ENCODE measurements around the gene OR1D2. TPM values are rescaled to one million over a fixed set of nuclear protein-coding genes. Genes with fewer than 3 reads are reported as not detected.
"Not testable (repeated sequence)": the region's sequence is repeated elsewhere in the genome, so short reads cannot be mapped to it uniquely, and the experiment has no call there.

The OR1D2 gene, protein sequence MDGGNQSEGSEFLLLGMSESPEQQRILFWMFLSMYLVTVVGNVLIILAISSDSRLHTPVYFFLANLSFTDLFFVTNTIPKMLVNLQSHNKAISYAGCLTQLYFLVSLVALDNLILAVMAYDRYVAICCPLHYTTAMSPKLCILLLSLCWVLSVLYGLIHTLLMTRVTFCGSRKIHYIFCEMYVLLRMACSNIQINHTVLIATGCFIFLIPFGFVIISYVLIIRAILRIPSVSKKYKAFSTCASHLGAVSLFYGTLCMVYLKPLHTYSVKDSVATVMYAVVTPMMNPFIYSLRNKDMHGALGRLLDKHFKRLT
- total RNA-seq: not detected in 2 replicates

DNA sequence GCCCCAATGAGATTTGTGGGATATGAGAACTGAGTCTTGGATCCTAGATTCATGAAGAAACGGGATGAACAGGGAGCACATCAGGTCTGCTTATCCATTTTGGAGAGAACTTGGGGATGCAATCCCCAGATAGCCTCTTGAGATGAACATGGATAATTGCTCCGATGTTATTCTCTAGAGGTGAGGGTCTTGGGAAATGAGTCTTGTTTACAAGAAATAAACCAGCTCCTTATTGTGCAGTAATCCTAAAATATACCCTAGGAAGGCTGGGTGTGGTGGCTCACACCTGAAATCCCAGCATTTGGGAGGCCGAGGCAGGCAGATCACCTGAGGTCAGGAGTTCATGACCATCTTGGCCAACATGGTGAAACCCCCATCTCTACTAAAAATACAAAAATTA, at the start of gene OR1D2:
Gene OR1D2, minus strand, starts transcription at position 101 of the 400 bp plus-strand sequence. CDS start 11,426 bp downstream, outside the sequence.
- no peak for DNase-seq (ENCODE audit: low read depth, low spot score)

DNA sequence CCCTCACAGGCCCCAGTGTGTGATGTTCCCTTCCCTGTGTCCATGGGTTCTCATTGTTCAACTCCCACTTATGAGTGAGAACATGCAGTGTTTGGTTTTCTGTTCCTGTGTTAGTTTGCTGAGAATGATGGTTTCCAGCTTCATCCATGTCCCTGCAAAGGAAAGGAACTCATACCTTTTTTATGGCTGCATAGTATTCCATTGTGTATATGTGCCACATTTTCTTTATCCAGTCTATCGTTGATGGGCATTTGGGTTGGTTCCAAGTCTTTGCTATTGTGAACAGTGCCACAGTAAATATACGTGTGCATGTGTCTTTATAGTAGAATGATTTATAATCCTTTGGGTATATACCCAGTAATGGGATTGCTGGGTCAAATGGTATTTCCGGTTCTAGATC, 33.3 kb upstream of the OR1D2 start:
- not testable (repeated sequence) for DNase-seq (ENCODE audit: low read depth, low spot score)

DNA sequence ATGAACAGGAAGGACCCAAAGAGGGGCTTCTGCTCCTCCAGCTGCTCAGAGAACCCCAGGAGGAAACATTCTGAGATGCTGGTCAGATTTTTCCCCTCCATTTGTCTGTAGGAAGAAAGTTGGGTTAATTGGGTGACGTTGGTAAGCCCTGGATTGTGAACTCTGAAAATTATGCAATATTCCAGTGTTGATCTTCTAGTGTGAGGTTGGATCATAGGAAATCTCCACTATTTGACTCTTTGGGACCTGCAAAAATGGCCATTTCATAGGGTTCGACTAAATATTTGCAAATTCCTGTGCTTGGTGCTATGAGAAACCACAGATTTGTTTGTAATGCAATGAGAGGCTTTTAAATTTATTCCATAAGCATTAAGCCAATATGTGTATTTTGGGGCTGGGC, 23.2 kb upstream of the OR1D2 start, which contains the start of gene OR1G1:
Gene OR1G1, minus strand, starts transcription at position 101 of the 400 bp plus-strand sequence. Its CDS starts 0 bp downstream, at position 101.
- no peak for DNase-seq (ENCODE audit: low read depth, low spot score)

DNA sequence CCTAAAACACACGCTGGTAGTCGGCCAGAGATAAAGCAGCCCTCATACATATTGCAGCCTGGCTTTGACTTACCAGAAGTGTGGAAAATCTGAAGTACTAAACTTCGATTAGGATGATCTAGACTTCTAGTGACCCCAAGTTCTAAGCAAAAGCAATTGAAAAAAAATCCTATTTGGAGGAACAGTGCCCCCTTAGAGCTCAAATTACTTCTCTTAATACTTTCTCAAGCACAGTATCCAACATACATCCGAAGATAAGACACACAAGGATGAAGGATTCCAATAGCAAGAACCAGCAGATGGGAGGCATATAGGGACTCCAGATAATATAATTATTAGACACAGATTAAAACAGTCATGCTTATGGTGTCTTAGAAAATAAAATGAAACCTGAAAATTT, 30.4 kb downstream of the OR1D2 start:
- DNase-seq (ENCODE audit: low read depth, low spot score): not testable (repeated sequence)

DNA sequence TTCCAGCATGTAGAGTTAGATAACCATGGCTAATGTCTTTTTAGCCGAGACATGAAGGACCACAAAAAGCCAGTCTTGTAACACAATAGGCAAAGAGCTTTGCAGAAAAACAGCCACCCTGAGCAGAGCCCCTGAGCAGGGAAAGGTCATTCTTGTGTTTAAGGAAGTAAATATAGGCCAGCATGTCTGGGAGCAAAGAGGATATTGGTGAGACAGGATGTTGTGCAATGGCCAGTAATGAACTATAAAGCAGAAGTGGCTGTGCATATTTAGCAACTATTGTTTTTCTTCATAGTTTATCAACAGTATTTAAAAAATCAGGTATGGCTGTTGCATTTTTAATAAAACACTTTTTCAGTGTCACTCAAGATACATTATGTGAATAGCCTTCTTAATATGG, 39.0 kb downstream of the OR1D2 start:
- DNase-seq (ENCODE audit: low read depth, low spot score): not testable (repeated sequence)

DNA sequence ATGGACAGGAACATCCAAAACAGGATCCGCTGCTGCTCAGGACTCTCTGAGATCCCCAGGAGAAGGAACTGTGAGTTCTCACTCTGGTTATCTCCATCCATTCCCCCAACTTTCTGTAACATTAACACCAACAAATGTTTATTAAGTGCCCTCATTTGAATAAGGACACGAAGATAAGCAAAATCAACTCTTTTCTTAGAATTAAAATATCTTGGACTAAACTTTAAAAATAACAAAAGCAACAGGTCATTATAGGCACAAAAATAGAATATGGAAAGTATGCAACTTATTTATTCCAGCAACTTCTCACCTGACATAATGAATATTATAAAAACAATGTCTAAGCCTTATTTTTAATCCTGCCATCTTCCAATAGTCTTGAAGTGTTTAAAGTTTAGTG, 40.7 kb downstream of the OR1D2 start, which contains the start of gene OR1D5:
Gene OR1D5, minus strand, starts transcription at position 101 of the 400 bp plus-strand sequence. Its CDS starts 0 bp downstream, at position 101.
- DNase-seq (ENCODE audit: low read depth, low spot score): not testable (repeated sequence)

DNA sequence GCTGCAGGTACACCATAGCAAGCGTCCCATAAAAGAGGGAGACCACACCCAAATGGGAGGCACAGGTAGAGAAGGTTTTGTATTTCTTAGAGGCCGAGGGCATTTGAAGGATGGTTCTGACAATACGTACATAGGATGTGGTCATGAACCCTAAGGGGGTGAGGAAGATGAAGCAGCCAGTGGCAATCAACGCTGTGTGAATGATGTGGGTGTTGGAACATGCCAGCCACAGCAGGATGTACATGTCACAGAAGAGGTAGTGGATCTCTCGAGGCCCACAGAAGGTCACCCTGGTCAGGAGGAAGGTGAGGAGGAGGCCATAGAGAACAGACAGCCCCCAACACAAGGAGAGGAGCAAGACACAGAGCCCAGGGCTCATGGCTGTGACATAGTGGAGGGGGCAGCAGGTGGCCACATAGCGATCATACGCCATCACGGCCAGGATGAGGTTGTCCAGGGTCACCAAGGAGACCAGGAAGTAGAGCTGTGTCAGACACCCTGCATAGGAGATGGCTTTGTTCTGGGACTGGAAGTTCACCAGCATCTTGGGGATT, 41.3 kb downstream of the OR1D2 start:
- not testable (repeated sequence) for DNase-seq (ENCODE audit: low read depth, low spot score)

DNA sequence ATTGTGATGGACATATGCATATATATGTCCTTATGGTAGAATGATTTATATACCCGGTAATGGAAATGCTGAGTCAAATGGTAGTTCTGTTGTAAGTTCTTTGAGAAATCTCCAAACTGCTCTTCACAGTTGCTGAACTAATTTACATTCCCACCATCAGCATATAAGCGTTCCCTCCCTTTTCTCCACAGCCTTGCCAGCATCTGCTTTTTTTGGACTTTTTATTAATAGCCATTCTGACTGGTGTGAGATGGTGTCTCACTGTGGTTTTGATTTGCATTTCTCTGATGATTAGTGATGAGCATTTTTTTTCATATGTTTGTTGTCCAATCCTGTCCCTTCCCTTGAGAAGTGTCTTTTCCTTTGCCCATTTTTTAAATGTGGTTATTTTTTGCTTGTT, 49.4 kb downstream of the OR1D2 start:
- DNase-seq (ENCODE audit: low read depth, low spot score): not testable (repeated sequence)

DNA sequence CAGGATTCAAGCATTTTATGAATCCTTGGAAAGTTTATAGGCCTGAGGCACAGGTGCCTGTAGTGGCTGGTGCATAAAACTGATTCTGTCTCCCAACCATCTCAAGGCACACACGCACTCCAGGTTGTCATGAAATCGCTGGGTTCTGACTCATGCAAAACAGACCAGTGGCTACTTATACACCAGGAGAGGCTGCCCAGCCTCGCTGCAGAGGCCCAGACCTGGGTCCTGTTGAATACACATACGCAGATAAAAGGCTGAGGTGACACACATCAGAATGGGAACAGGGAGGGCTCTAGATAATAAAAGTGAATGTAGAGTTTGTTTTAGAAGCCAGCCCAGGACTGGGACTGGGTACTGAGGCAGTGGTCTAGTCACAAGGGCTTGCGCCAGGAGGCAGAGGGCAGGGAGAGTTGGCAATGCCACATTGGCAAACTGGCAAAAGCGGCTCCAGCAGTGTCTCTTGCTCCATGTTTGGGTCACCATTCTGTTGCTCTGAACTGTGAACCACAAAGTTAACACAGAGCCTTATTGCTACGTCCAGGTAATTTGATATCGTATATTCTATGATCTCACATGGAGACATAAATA, 54.4 kb downstream of the OR1D2 start:
- DNase-seq (ENCODE audit: low read depth, low spot score): no peak

DNA sequence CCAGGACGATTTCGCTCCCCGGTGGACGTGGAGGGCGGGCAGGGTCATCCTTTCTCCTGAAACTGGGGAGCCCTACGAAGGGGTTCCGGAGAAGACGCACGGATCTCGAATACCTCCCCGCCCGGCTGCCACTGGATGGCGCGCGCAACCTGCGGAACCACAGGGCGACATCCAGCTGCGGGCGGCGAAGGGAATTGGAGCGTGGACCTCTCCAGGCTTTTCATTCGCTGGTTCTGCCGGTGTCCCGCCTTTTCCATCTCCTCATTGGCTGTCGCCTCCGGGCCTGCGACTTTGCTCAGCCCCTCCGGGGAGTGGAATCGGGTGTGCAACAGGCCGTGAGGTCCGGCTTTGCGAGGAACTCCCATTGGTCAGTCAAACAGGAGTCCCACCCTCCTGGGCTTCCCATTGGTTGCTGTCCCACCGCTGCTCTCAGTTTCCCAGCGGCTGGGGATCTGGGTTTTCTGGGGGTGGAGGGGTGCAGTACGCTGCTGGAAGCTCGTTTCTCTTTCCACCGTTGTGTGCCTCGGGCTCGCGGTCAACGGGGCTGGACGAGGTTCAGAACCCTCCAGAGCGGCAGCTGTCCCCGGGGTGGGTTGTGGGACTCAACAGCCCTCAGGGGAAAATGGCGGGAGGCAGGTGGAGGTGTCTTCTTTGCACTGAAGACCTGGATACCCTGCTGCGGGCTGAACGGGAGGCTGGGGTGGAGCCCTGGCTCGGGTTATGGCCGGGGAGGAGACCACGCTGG, 55.3 kb downstream of the OR1D2 start:
- peak; percentile 92 for DNase-seq (ENCODE audit: low read depth, low spot score)

DNA sequence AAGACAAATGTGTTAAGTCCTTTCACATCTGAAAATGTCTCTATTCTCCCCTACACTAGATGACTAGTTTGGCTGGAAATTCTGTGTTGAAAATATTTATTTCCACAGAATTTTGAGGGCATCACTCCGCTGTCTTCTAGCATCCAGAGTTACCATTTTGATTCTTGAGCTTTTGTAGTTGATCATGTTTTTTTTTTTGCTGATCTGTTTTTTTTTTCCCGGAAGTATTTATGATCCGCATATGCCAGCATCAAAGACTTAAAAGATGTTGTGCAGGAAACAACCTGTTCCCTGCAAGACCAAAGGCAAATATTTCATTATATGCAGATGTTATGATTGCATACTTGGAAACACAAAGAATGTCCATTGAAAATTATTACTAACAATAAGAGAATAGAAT, 57.5 kb downstream of the OR1D2 start:
- no peak for DNase-seq (ENCODE audit: low read depth, low spot score)

DNA sequence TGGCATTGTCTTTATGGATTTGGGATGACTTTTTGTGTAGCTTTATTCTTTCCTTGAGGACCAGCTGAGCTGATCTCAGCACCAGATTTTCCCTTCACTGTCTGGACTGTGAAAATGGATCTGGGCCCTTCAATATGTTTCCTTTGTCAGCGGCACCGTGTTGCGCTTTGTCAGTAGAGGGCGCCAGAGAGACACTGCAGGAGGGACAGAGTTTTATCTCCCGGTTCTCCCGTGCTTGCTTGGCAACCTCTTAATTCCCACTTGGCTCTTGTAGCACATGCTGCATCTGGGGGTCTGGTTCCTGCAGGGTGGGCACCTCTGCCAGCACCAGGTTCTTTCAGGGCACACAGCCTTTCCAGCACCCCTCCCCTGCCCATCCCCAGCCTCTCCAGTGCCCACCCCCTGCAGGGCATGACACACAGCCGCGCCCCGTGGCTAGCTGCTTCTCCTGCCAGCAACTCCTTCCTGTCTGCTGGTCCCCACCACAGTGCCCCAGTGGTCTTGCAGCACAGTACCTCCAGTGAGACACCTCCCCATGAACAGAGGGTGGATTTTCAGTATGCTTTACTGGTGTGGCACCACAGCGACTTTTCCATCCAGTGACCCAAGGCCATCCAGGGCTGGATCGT, 60.4 kb downstream of the OR1D2 start:
- no peak for DNase-seq (ENCODE audit: low read depth, low spot score)

DNA sequence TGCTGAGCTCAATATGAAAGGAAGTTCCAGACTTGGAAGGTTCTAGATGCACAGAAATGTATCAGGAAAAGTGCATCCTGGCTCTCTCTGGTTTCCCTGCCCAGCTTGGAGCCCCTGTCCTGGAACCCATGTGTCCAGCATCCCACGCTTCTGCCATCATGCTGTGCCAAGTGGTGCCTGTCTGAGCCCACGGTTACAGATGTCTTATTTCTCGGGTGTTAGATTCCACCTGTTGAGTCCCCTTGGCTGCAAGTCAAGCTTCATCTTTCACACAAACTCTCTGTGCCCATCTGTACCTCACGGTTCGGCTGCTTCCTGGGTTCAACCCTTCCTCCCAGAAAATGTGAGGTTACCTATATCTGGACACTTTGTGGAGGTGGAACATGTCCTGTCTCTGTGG, 63.3 kb downstream of the OR1D2 start:
- DNase-seq (ENCODE audit: low read depth, low spot score): no peak

DNA sequence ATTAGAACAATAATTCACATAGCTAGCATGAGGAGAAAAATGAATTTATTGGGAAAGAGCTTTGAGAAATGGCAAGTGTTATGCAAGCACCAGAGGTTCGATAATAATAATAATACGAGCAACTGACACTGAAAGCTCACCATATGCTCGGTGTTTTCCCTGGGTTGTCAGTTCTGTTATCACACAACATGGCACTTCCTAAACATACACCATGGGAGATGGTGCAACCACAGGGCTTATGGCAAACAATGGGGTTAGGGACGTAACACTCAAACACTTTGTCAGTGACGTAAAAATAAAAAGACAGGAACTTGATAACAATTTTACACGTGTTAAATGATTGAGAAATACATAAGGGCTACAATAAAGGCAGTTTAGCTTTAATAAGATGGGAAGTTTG, 64.5 kb downstream of the OR1D2 start:
- DNase-seq (ENCODE audit: low read depth, low spot score): no peak

DNA sequence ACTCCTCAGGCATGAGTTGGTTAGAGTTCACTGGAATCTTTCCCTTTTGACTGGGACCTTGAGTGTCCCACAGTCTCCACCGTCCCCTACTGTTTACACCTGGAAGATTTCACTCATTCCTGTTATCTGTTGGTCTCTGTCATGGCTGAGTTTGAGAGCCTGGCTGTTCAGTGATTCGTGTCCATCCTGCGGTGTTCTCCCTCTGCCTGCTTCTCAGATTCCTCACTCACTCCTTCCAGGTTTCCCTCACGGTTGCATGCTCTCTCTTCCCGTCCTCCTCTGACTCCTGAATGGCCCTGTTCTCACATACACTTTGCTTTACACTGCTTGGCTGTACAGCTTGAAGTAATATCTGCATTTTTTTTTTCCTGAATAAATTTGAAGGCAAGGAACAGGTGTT, 65.3 kb downstream of the OR1D2 start:
- no peak for DNase-seq (ENCODE audit: low read depth, low spot score)

Other genes starting within 250 kb of the OR1D2 start
- gene OR1D5, start 40.8 kb downstream of the OR1D2 start, total RNA-seq: not detected in 2 replicates
- not detected in 2 replicates for gene OR1G1, start 23.1 kb upstream of the OR1D2 start, total RNA-seq
- not detected in 2 replicates for gene OR1A2, start 93.1 kb upstream of the OR1D2 start, total RNA-seq
- gene OR1A1, start 103.2 kb upstream of the OR1D2 start, total RNA-seq: not detected in 2 replicates
- gene OR3A1, start 193.9 kb upstream of the OR1D2 start, total RNA-seq: not detected in 2 replicates